Osteocyte (in vitro differentiated cells): ENCODE measurements around the gene CD40LG. TPM values are rescaled to one million over a fixed set of nuclear protein-coding genes. Genes with fewer than 3 reads are reported as not detected.

ENCODE experiments used
- DNase-seq: peaks from one replicate; pipeline ENCODE4 v3.0.0; 2021; ENCODE audit warnings: mixed read lengths; ENCODE audit not compliant: unreplicated experiment; ENCODE audit errors: extremely low spot score
- H3K27ac Mint-ChIP-seq: one replicate; pipeline ENCODE4 v1.8.0; 2021; ENCODE audit warnings: mild to moderate bottlenecking, mixed read lengths; ENCODE audit not compliant: unreplicated experiment
- H3K27me3 Mint-ChIP-seq: one replicate; pipeline ENCODE4 v1.8.0; 2021; ENCODE audit warnings: mixed read lengths; ENCODE audit not compliant: unreplicated experiment
- H3K36me3 Mint-ChIP-seq: one replicate; pipeline ENCODE4 v1.8.0; 2021; ENCODE audit warnings: mixed read lengths; ENCODE audit not compliant: unreplicated experiment
- H3K4me1 Mint-ChIP-seq: one replicate; pipeline ENCODE4 v1.8.0; 2021; ENCODE audit warnings: mixed read lengths; ENCODE audit not compliant: unreplicated experiment
- H3K4me3 Mint-ChIP-seq: one replicate; pipeline ENCODE4 v1.8.0; 2021; ENCODE audit warnings: mild to moderate bottlenecking, moderate library complexity, mixed read lengths; ENCODE audit not compliant: unreplicated experiment
- H3K9me3 Mint-ChIP-seq: one replicate; pipeline ENCODE4 v1.8.0; 2021; ENCODE audit warnings: mixed read lengths; ENCODE audit not compliant: unreplicated experiment
- total RNA-seq: library from RNA; stranded (reverse); gene quantifications from 2 replicates; pipeline ENCODE4 v1.2.1, GENCODE V29; 2021
- TF ChIP-seq, protein P1 (sequence below): fragments of 200-600 bp; sonication (generic); IDR thresholded peaks from 2 replicates; pipeline ENCODE4 v1.5.0; 2021; ENCODE audit warnings: antibody characterized with exemption, mild to moderate bottlenecking, moderate library complexity

CD40LG gene
- total RNA-seq, 1 donor from 2014 or later = not detected

- DNase-seq = no peak
- Mint-ChIP-seq H3K27ac (no peak overlapping the region), H3K4me1 (no peaks in the 10 kb centered on the region), H3K36me3 (no peaks in the 10 kb centered on the region), H3K9me3 (no peaks in the 10 kb centered on the region), H3K4me3 (no peak overlapping the region), H3K27me3 (no peaks in the 10 kb centered on the region)
- TF ChIP-seq, protein P1, sequence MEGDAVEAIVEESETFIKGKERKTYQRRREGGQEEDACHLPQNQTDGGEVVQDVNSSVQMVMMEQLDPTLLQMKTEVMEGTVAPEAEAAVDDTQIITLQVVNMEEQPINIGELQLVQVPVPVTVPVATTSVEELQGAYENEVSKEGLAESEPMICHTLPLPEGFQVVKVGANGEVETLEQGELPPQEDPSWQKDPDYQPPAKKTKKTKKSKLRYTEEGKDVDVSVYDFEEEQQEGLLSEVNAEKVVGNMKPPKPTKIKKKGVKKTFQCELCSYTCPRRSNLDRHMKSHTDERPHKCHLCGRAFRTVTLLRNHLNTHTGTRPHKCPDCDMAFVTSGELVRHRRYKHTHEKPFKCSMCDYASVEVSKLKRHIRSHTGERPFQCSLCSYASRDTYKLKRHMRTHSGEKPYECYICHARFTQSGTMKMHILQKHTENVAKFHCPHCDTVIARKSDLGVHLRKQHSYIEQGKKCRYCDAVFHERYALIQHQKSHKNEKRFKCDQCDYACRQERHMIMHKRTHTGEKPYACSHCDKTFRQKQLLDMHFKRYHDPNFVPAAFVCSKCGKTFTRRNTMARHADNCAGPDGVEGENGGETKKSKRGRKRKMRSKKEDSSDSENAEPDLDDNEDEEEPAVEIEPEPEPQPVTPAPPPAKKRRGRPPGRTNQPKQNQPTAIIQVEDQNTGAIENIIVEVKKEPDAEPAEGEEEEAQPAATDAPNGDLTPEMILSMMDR = no peak
Observed at GRCh38 chrX:136616987-136617685, 30.8 kb upstream of the CD40LG start.

DNA sequence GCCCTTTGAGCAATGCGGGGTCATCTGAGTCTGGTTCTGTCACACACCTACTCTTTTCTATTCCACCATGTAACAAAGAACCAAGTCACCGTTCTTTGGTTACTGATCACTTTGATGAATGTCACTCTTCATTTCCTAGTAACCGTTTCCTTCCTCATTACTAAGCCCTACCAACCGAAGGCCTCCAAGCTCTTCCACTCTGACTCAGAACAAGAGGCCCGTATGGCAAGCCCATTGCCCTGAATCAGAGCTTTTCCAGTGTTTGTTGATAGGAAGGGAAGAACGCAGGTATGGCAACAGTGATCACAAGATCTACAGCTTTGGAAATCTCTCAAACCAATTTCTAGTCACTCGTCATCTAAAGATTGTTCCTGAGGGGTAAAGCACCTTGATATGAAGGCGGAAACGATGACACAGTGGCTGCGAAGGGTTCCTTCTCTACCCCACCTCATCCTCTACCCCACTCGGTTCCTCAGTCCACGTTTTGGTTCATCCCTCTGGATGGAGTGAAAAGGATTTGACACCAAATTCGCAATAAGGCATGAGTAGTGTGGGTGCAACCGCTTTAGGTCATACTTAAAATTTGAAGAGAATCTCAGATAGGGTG, 28.0 kb upstream of the CD40LG start:
- Mint-ChIP-seq H3K4me3 (no peak overlapping the region), H3K9me3 (peaks cover 6% of the 10 kb centered on the region), H3K27me3 (no peaks in the 10 kb centered on the region), H3K4me1 (no peaks in the 10 kb centered on the region), H3K27ac (no peak overlapping the region), H3K36me3 (no peaks in the 10 kb centered on the region)
- no peak for DNase-seq
- TF ChIP-seq, protein P1 = no peak

GRCh38 chrX:136620780-136621179, 27.2 kb upstream of the CD40LG start:
- TF ChIP-seq, protein P1 = no peak
- Mint-ChIP-seq H3K27me3 (no peaks in the 10 kb centered on the region), H3K4me1 (no peaks in the 10 kb centered on the region), H3K36me3 (no peaks in the 10 kb centered on the region), H3K9me3 (peaks cover 6% of the 10 kb centered on the region), H3K27ac (no peak overlapping the region), H3K4me3 (no peak overlapping the region)
- DNase-seq = no peak

DNA sequence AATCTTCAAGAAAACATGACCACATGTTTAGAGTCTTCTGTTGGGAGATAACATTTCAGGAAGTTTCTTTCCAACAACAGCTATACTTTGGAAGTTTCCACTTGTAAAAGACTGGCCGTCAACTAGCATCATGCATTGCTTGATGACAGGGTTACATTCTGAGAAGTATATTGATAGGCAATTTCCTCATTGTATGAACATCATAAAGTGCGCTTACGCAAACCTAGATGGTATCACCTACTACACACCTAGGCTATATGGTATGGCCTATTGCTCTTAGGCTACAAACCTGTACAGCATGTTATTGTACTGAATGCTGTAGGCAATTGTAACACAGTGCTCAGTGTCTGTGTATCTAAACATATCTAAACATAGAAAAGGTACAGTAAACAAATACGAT, 25.4 kb upstream of the CD40LG start:
- no peaks in the 10 kb centered on the region for H3K27me3 Mint-ChIP-seq
- H3K4me1 Mint-ChIP-seq = no peaks in the 10 kb centered on the region

GRCh38 chrX:136623396-136623795, 24.6 kb upstream of the CD40LG start:
- no peak overlapping the region for H3K27ac Mint-ChIP-seq
- H3K9me3 Mint-ChIP-seq = peaks cover 6% of the 10 kb centered on the region
- H3K36me3 Mint-ChIP-seq = no peaks in the 10 kb centered on the region
- H3K27me3 Mint-ChIP-seq = no peaks in the 10 kb centered on the region
- no peaks in the 10 kb centered on the region for H3K4me1 Mint-ChIP-seq
- DNase-seq = no peak
- TF ChIP-seq, protein P1 = no peak
- H3K4me3 Mint-ChIP-seq = no peak overlapping the region

More for the DNA sequence above, 25.4 kb upstream of the CD40LG start:
- H3K36me3 Mint-ChIP-seq = no peaks in the 10 kb centered on the region
- no peak overlapping the region for H3K4me3 Mint-ChIP-seq
- TF ChIP-seq, protein P1 = no peak
- no peak overlapping the region for H3K27ac Mint-ChIP-seq
- peaks cover 6% of the 10 kb centered on the region for H3K9me3 Mint-ChIP-seq
- no peak for DNase-seq
